CD14-positive monocyte (primary cell): ENCODE measurements around the gene TBPL2. TPM values are rescaled to one million over a fixed set of nuclear protein-coding genes. Genes with fewer than 3 reads are reported as not detected.

Source experiments
- DNase-seq, 3 donors: peaks; one replicate each; pipeline ENCODE4 v3.0.0-alpha.2; 2011 to 2022
- H2AFZ ChIP-seq: 2 replicates; pipeline ENCODE4 v1.6.0; 2012; ENCODE audit warnings: mild to moderate bottlenecking, low read depth, low read length, inconsistent platforms; ENCODE audit not compliant: insufficient read depth, poor library complexity, severe bottlenecking
- H3K27ac ChIP-seq, 2 donors: 1 replicate in 1 of 2; 2 replicates in 1 of 2; pipeline ENCODE4 v1.5.1; 2012 to 2013; ENCODE audit warnings: low read length in 2 of 2, control low read depth in 1 of 2, inconsistent platforms in 1 of 2, low read depth in 1 of 2, mild to moderate bottlenecking in 1 of 2
- H3K27me3 ChIP-seq, 2 donors: one replicate each; pipeline versions ENCODE4 v1.6.0 to v1.6.1; 2011 to 2013; ENCODE audit warnings: low read length in 2 of 2; ENCODE audit not compliant: control insufficient read depth in 2 of 2, insufficient read depth in 2 of 2
- H3K36me3 ChIP-seq, 2 donors: replicated peaks in 1 of 2; 1 replicate in 1 of 2; 2 replicates in 1 of 2; pipeline versions ENCODE4 v1.5.1 to v1.6.1; 2012 to 2013; ENCODE audit warnings: low read length in 2 of 2, control low read depth in 1 of 2, inconsistent platforms in 1 of 2, mild to moderate bottlenecking in 1 of 2; ENCODE audit not compliant: insufficient read depth in 2 of 2, control insufficient read depth in 1 of 2
- H3K4me1 ChIP-seq, 2 donors: 1 replicate in 1 of 2; 2 replicates in 1 of 2; pipeline versions ENCODE4 v1.5.1 to v1.6.1; 2012 to 2013; ENCODE audit warnings: low read length in 2 of 2, control low read depth in 1 of 2, inconsistent platforms in 1 of 2, mild to moderate bottlenecking in 1 of 2, moderate library complexity in 1 of 2; ENCODE audit not compliant: insufficient read depth in 2 of 2, control insufficient read depth in 1 of 2
- H3K4me2 ChIP-seq: replicated peaks from 2 replicates; pipeline ENCODE3; 2012; ENCODE audit warnings: low read length, moderate library complexity, mild to moderate bottlenecking; ENCODE audit not compliant: poor library complexity, severe bottlenecking; ENCODE audit errors: extremely low read depth
- H3K4me3 ChIP-seq, 3 experiments: fragments of 200-600 bp in 1 of 3; sonication (generic) in 1 of 3; replicated peaks in 1 of 3; 1 replicate in 2 of 3; 2 replicates in 1 of 3; pipeline ENCODE4 v1.5.1; 2011 to 2013; ENCODE audit warnings: low read length in 3 of 3, mild to moderate bottlenecking in 3 of 3, control low read depth in 2 of 3, low read depth in 2 of 3, inconsistent platforms in 1 of 3, moderate library complexity in 1 of 3
- H3K79me2 ChIP-seq: 2 replicates; pipeline ENCODE4 v1.6.0; 2012; ENCODE audit warnings: mild to moderate bottlenecking, control low read depth, inconsistent platforms, low read length, moderate library complexity; ENCODE audit not compliant: insufficient read depth
- H3K9ac ChIP-seq: 2 replicates; pipeline ENCODE4 v1.6.0; 2017; ENCODE audit warnings: low read length, mild to moderate bottlenecking; ENCODE audit not compliant: insufficient read depth, poor library complexity, severe bottlenecking
- H3K9me3 ChIP-seq, 2 donors: replicated peaks in 1 of 2; 1 replicate in 1 of 2; 2 replicates in 1 of 2; pipeline versions ENCODE4 v1.5.1 to v1.6.1; 2012 to 2013; ENCODE audit warnings: low read length in 2 of 2, control low read depth in 1 of 2; ENCODE audit not compliant: control insufficient read depth in 1 of 2, insufficient read depth in 1 of 2
- H4K20me1 ChIP-seq: 2 replicates; pipeline ENCODE4 v1.6.0; 2012; ENCODE audit warnings: mild to moderate bottlenecking, low read length, control low read depth, moderate library complexity; ENCODE audit not compliant: insufficient read depth
- H3K27ac Mint-ChIP-seq, 7 donors: one replicate each; pipeline ENCODE4 v1.8.0; 2020; ENCODE audit warnings: mild to moderate bottlenecking in 7 of 7, mixed read lengths in 7 of 7, moderate library complexity in 6 of 7, inconsistent platforms in 2 of 7
- H3K27me3 Mint-ChIP-seq, 3 donors: one replicate each; pipeline ENCODE4 v1.8.0; 2021 to 2022; ENCODE audit warnings: low read depth in 3 of 3, mild to moderate bottlenecking in 3 of 3, mixed read lengths in 3 of 3, moderate library complexity in 3 of 3, inconsistent platforms in 1 of 3
- H3K36me3 Mint-ChIP-seq, 2 donors: one replicate each; pipeline ENCODE4 v1.8.0; 2020; ENCODE audit warnings: mixed read lengths in 2 of 2, inconsistent platforms in 1 of 2, mild to moderate bottlenecking in 1 of 2
- H3K4me1 Mint-ChIP-seq: one replicate; pipeline ENCODE4 v1.8.0; 2020; ENCODE audit warnings: mild to moderate bottlenecking, mixed read lengths
- H3K4me3 Mint-ChIP-seq, 2 donors: one replicate each; pipeline ENCODE4 v1.8.0; 2020; ENCODE audit warnings: mild to moderate bottlenecking in 2 of 2, mixed read lengths in 2 of 2, moderate library complexity in 1 of 2
- H3K9me3 Mint-ChIP-seq, 7 donors: one replicate each; pipeline ENCODE4 v1.8.0; 2020 to 2022; ENCODE audit warnings: mixed read lengths in 7 of 7, mild to moderate bottlenecking in 6 of 7, moderate library complexity in 6 of 7, inconsistent platforms in 2 of 7
- WGBS: methylation state at CpG from one replicate; pipeline ENCODE4 v1.1.5; 2013; ENCODE audit warnings: missing lambda C conversion rate; ENCODE audit not compliant: insufficient coverage; 5-methylcytosine and 5-hydroxymethylcytosine counted together
- intact Hi-C, 2 donors: fragments of 100-400 bp; cut with micrococcal nuclease; formaldehyde crosslinking; loops; one replicate each; pipeline versions ENCODE4 v1.15.0 to v1.15.1; 2023
- polyA plus RNA-seq, 3 donors: library from polyadenylated mRNA; depleted of rRNA in 1 of 3; unstranded in 2 of 3; stranded (reverse) in 1 of 3; fragments of 300-500 nt in 2 of 3; fragments of >200 nt in 1 of 3; fragmentation: Illumina TruSeq in 2 of 3; gene quantifications; 1 replicate in 2 of 3; 2 replicates in 1 of 3; pipeline ENCODE4 v1.2.3, GENCODE V29; 2012 to 2021
- TF ChIP-seq, protein P1 (sequence below): fragments of 200-600 bp; IDR thresholded peaks from one replicate; pipeline ENCODE4 v1.8.0; 2022; ENCODE audit warnings: antibody characterized with exemption, mild to moderate bottlenecking

TBPL2 gene
- polyA plus RNA-seq, 3 donors, result not detected

DNA sequence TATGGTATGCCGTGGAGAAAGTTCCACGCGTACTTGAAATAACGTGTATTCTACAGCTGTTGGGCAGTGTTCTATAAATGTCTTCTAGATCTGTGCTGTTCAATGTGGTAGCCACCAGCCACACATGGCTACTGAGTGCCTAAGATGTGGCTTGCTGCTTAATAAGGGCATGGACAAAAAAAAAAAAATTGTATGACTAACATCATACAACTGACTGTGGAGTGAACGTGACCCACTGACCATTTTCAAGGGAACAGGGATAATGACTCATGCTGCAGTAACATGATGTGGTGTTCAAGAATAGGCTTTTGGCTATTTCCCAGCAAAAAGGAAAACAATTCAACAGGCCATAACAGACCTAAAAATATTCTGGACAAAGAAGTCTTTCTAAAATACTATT lies 41.7 kb downstream of the TBPL2 start:
- Mint-ChIP-seq H3K27ac (no peak overlapping the region), H3K36me3 (peaks cover 27 to 32% of the 10 kb centered on the region in 2 donors), H3K9me3 (no peaks in the 10 kb centered on the region), H3K4me1 (peaks cover 12% of the 10 kb centered on the region), H3K27me3 (no peaks in the 10 kb centered on the region), H3K4me3 (no peak overlapping the region)
- H3K27me3 ChIP-seq, result no peaks in the 10 kb centered on the region
- no peak overlapping the region for H3K4me3 ChIP-seq
- H3K4me1 ChIP-seq, result no peaks in the 10 kb centered on the region
- intact Hi-C loops, result no loop called here
- WGBS, result 96% methylated on average over 4 of the region's 5 CpGs
- H3K9me3 ChIP-seq, result no peaks in the 10 kb centered on the region
- no peak overlapping the region for H3K4me2 ChIP-seq
- TF ChIP-seq, protein P1, sequence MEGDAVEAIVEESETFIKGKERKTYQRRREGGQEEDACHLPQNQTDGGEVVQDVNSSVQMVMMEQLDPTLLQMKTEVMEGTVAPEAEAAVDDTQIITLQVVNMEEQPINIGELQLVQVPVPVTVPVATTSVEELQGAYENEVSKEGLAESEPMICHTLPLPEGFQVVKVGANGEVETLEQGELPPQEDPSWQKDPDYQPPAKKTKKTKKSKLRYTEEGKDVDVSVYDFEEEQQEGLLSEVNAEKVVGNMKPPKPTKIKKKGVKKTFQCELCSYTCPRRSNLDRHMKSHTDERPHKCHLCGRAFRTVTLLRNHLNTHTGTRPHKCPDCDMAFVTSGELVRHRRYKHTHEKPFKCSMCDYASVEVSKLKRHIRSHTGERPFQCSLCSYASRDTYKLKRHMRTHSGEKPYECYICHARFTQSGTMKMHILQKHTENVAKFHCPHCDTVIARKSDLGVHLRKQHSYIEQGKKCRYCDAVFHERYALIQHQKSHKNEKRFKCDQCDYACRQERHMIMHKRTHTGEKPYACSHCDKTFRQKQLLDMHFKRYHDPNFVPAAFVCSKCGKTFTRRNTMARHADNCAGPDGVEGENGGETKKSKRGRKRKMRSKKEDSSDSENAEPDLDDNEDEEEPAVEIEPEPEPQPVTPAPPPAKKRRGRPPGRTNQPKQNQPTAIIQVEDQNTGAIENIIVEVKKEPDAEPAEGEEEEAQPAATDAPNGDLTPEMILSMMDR, result no peak
- peak in 1 of 3 donors; percentile 21 for DNase-seq
- H2AFZ ChIP-seq, result no peak overlapping the region
- no peak overlapping the region for H3K27ac ChIP-seq
- H3K9ac ChIP-seq, result no peak overlapping the region
- H3K36me3 ChIP-seq, result peaks cover 17 to 35% of the 10 kb centered on the region in 2 donors
- H4K20me1 ChIP-seq, result peaks cover 38% of the 10 kb centered on the region
- H3K79me2 ChIP-seq, result peaks cover 33% of the 10 kb centered on the region

DNA sequence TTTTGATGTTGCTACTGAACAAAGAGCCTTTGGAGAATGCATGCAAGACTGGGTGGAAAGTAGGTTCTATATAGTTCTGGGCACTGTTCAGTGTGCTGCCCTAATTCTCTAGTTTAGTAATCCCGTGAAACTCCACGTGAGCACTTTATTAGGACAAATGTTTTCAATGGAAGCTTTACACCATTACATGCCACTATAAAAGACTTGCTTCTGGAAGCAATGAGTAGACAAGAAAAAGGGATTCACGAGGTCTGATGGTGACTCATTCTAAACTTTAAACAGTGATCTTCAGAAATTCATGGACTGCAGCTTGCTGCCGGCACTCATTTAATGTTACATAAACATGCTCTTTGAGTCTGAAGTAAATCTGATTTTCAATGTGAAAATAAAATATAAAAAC lies 51.1 kb downstream of the TBPL2 start:
- H3K36me3 Mint-ChIP-seq, result peaks cover 59 to 79% of the 10 kb centered on the region in 2 donors
- H3K27ac Mint-ChIP-seq, result no peak overlapping the region
- intact Hi-C loops, result no loop called here

More for the DNA sequence above, 51.1 kb downstream of the TBPL2 start:
- TF ChIP-seq, protein P1, result no peak
- Histone ChIP-seq H3K36me3 (peaks cover 32 to 73% of the 10 kb centered on the region in 2 donors), H3K4me1 (no peaks in the 10 kb centered on the region), H3K27ac (no peak overlapping the region), H3K9ac (no peak overlapping the region), H3K27me3 (no peaks in the 10 kb centered on the region), H3K4me2 (no peak overlapping the region), H2AFZ (no peak overlapping the region), H4K20me1 (no peaks in the 10 kb centered on the region), H3K79me2 (no peaks in the 10 kb centered on the region), H3K4me3 (no peak overlapping the region), H3K9me3 (no peaks in the 10 kb centered on the region)
- Mint-ChIP-seq H3K9me3 (peaks cover 0 to 4% (median 0%) of the 10 kb centered on the region in 7 donors), H3K27me3 (peaks cover 0 to 2% (median 0%) of the 10 kb centered on the region in 3 donors), H3K4me3 (no peak overlapping the region), H3K4me1 (no peaks in the 10 kb centered on the region)
- no peak for DNase-seq
- WGBS, result no CpG with 5 or more reads among the region's 4 CpGs
